SU-DHL-6 (cell line): ENCODE measurements around the gene MEIS3.

Experiments
- H2AFZ ChIP-seq: fragments of 200-600 bp; sonication (generic); 2 replicates; pipeline ENCODE4 v1.6.1; 2014; ENCODE audit warnings: low read depth, mild to moderate bottlenecking, moderate library complexity, mixed read lengths, antibody characterized with exemption, low read length; ENCODE audit not compliant: severe bottlenecking
- H3F3A ChIP-seq: fragments of 200-600 bp; shearing (Covaris generic); 2 replicates; pipeline ENCODE4 v1.6.0; 2016; ENCODE audit warnings: antibody characterized with exemption, mild to moderate bottlenecking; ENCODE audit not compliant: insufficient read depth
- H3K27ac ChIP-seq: fragments of 200-600 bp; sonication (generic); 2 replicates; pipeline ENCODE4 v1.5.1; 2016; ENCODE audit warnings: low read depth, mild to moderate bottlenecking, low read length, moderate library complexity, mixed read lengths
- H3K27me3 ChIP-seq: fragments of 200-600 bp; sonication (generic), shearing (Covaris generic); 2 replicates; pipeline ENCODE4 v1.6.0; 2014; ENCODE audit warnings: mild to moderate bottlenecking, low read length
- H3K36me3 ChIP-seq: fragments of 200-600 bp; sonication (generic); 2 replicates; pipeline ENCODE4 v1.6.1; 2014; ENCODE audit warnings: mild to moderate bottlenecking, low read length, mixed read lengths
- H3K4me2 ChIP-seq: fragments of 300-600, 200-600 bp; shearing (Covaris generic), sonication (generic); 2 replicates; pipeline ENCODE4 v1.6.0; 2014; ENCODE audit warnings: low read length, low read depth, mild to moderate bottlenecking; ENCODE audit not compliant: poor library complexity, severe bottlenecking
- H3K4me3 ChIP-seq: fragments of 200-600 bp; sonication (generic); 2 replicates; pipeline ENCODE4 v1.5.1; 2014; ENCODE audit warnings: antibody characterized with exemption, low read length, mild to moderate bottlenecking, mixed read lengths; ENCODE audit not compliant: insufficient read depth, poor library complexity, severe bottlenecking
- H3K79me2 ChIP-seq: fragments of 200-600 bp; sonication (generic); 2 replicates; pipeline ENCODE4 v1.6.1; 2014; ENCODE audit warnings: mild to moderate bottlenecking, low read length, moderate library complexity; ENCODE audit not compliant: insufficient read depth
- H3K9ac ChIP-seq: fragments of 200-600 bp; sonication (generic); 2 replicates; pipeline ENCODE4 v1.7.0; 2014; ENCODE audit warnings: mild to moderate bottlenecking, low read length
- H3K9me2 ChIP-seq: fragments of 200-600 bp; sonication (generic); replicated peaks from 2 replicates; pipeline ENCODE4 v1.6.1; 2014; ENCODE audit warnings: low read length; ENCODE audit not compliant: insufficient read depth
- H3K9me3 ChIP-seq: fragments of 200-600 bp; sonication (generic); 2 replicates; pipeline ENCODE4 v1.6.1; 2014; ENCODE audit warnings: low read length, mixed read lengths; ENCODE audit not compliant: insufficient read depth
- H4K20me1 ChIP-seq: fragments of 200-600 bp; sonication (generic); 2 replicates; pipeline ENCODE4 v1.6.1; 2014; ENCODE audit warnings: low read depth, mild to moderate bottlenecking, antibody characterized with exemption, low read length, moderate library complexity, mixed read lengths
- CTCF ChIP-seq: fragments of 200-600 bp; sonication (generic); IDR thresholded peaks from one replicate; pipeline ENCODE4 v1.5.1; 2017; ENCODE audit warnings: antibody characterized with exemption, mild to moderate bottlenecking, low read length, moderate library complexity; ENCODE audit not compliant: insufficient read depth, poor library complexity, severe bottlenecking
- EZH2phosphoT487 ChIP-seq: fragments of 200-600 bp; sonication (generic), shearing (Covaris generic); conservative IDR thresholded peaks from 2 replicates; pipeline ENCODE4 v1.6.1; 2018; ENCODE audit warnings: mild to moderate bottlenecking, antibody characterized with exemption, low read length, moderate library complexity, mixed read lengths

The MEIS3 gene

DNA sequence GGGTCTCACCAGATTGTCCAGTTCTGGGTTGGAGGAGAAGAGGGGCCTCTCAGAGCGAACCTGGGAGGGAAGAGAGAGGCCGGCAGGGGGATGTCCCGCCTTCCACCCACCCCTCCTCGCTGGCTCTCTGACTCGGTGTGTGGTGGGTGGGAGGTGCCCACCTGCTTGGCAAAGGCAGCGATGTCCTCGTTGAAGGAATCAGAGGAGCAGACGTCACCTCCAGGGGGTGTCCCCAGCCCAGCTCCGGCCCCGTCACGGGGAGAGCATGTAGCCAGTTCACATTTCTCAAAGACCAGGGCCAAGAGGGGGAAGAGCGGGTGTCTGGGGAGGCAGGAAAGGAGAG, 2.7 kb downstream of the MEIS3 start:
- no peaks in the 10 kb centered on the region for H3K36me3 ChIP-seq
- no peaks in the 10 kb centered on the region for H3K9me2 ChIP-seq
- H3F3A ChIP-seq = 0 out of 2 replicates have a peak, but pooled peaks cover 4% of the 10 kb centered on the region
- TF ChIP-seq EZH2phosphoT487 (no peak), CTCF (no peak)
- H3K27ac ChIP-seq = no peak overlapping the region
- H3K27me3 ChIP-seq = no peaks in the 10 kb centered on the region
- H3K4me2 ChIP-seq = no peak overlapping the region
- no peak overlapping the region for H3K9ac ChIP-seq
- H3K4me3 ChIP-seq = no peak overlapping the region
- no peaks in the 10 kb centered on the region for H3K9me3 ChIP-seq
- no peaks in the 10 kb centered on the region for H3K79me2 ChIP-seq
- H4K20me1 ChIP-seq = no peaks in the 10 kb centered on the region
- no peak overlapping the region for H2AFZ ChIP-seq

- no peaks in the 10 kb centered on the region for H3K9me3 ChIP-seq
Observed at GRCh38 chr19:47415953-47416642, 3.2 kb downstream of the MEIS3 start.

GRCh38 chr19:47414469-47414868, 4.9 kb downstream of the MEIS3 start:
- H3K9ac ChIP-seq = no peak overlapping the region
- H3K27ac ChIP-seq = no peak overlapping the region
- no peaks in the 10 kb centered on the region for H3K27me3 ChIP-seq
- H3K4me3 ChIP-seq = no peak overlapping the region
- H4K20me1 ChIP-seq = no peaks in the 10 kb centered on the region
- TF ChIP-seq CTCF = no peak
- no peak for TF ChIP-seq EZH2phosphoT487
- no peaks in the 10 kb centered on the region for H3K79me2 ChIP-seq
- H3K9me2 ChIP-seq = no peaks in the 10 kb centered on the region
- H3F3A ChIP-seq = 0 out of 2 replicates have a peak, but pooled peaks cover 4% of the 10 kb centered on the region
- no peak overlapping the region for H2AFZ ChIP-seq
- H3K9me3 ChIP-seq = no peaks in the 10 kb centered on the region
- H3K36me3 ChIP-seq = no peaks in the 10 kb centered on the region
- no peak overlapping the region for H3K4me2 ChIP-seq

More at GRCh38 chr19:47415953-47416642, 3.2 kb downstream of the MEIS3 start:
- TF ChIP-seq EZH2phosphoT487 (no peak), CTCF (no peak)
- no peaks in the 10 kb centered on the region for H3K79me2 ChIP-seq
- H3F3A ChIP-seq = 0 out of 2 replicates have a peak, but pooled peaks cover 4% of the 10 kb centered on the region
- H3K9ac ChIP-seq = no peak overlapping the region
- H3K4me3 ChIP-seq = no peak overlapping the region
- H4K20me1 ChIP-seq = no peaks in the 10 kb centered on the region
- H3K36me3 ChIP-seq = no peaks in the 10 kb centered on the region
- H3K4me2 ChIP-seq = no peak overlapping the region
- H3K9me2 ChIP-seq = no peaks in the 10 kb centered on the region
- H2AFZ ChIP-seq = no peak overlapping the region
- no peak overlapping the region for H3K27ac ChIP-seq
- no peaks in the 10 kb centered on the region for H3K27me3 ChIP-seq
